Skin epidermis (tissue), 12 donors: Measurements from ENCODE around the gene CADM2.

Experiments used
- H3K27ac ChIP-seq, 21 experiments: fragments of 200-600 bp; sonication (generic) in 11 of 21; one replicate each; pipeline ENCODE4 v1.5.0; 2020; ENCODE audit warnings: mild to moderate bottlenecking in 3 of 21, inconsistent platforms in 2 of 21, moderate library complexity in 2 of 21
- H3K4me3 ChIP-seq, 7 experiments: fragments of 200-600 bp; sonication (generic) in 2 of 7; one replicate each; pipeline ENCODE4 v1.5.0; 2020; ENCODE audit warnings: inconsistent platforms in 2 of 7, mild to moderate bottlenecking in 2 of 7, moderate library complexity in 1 of 7

The CADM2 gene

GRCh38 chr3:84980456-84980855, 21.7 kb downstream of the CADM2 start:
- no peak overlapping the region for H3K27ac ChIP-seq
- no peak overlapping the region for H3K4me3 ChIP-seq

GRCh38 chr3:84983490-84983889, 24.7 kb downstream of the CADM2 start:
- Histone ChIP-seq H3K4me3 (no peak overlapping the region), H3K27ac (no peak overlapping the region)

GRCh38 chr3:84984429-84984828, 25.6 kb downstream of the CADM2 start:
- H3K4me3 ChIP-seq: no peak overlapping the region
- no peak overlapping the region for H3K27ac ChIP-seq

GRCh38 chr3:84985795-84986194, 27.0 kb downstream of the CADM2 start:
- Histone ChIP-seq H3K27ac (no peak overlapping the region), H3K4me3 (no peak overlapping the region)

GRCh38 chr3:84987706-84988504, 29.1 kb downstream of the CADM2 start:
- Histone ChIP-seq H3K27ac (no peak overlapping the region), H3K4me3 (no peak overlapping the region)

- Histone ChIP-seq H3K4me3 (no peak overlapping the region), H3K27ac (no peak overlapping the region)
These were observed 30.3 kb downstream of the CADM2 start for GRCh38 chr3:84989102-84989501.

GRCh38 chr3:84991422-84991900, 32.7 kb downstream of the CADM2 start:
- H3K4me3 ChIP-seq: no peak overlapping the region

GRCh38 chr3:84993956-84994355, 35.2 kb downstream of the CADM2 start:
- Histone ChIP-seq H3K4me3 (no peak overlapping the region), H3K27ac (no peak overlapping the region)

More at GRCh38 chr3:84991422-84991900, 32.7 kb downstream of the CADM2 start:
- no peak overlapping the region for H3K27ac ChIP-seq

GRCh38 chr3:84998545-84998944, 39.8 kb downstream of the CADM2 start:
- no peak overlapping the region for H3K4me3 ChIP-seq
- no peak overlapping the region for H3K27ac ChIP-seq

GRCh38 chr3:85003479-85003878, 44.7 kb downstream of the CADM2 start:
- Histone ChIP-seq H3K27ac (no peak overlapping the region), H3K4me3 (no peak overlapping the region)

GRCh38 chr3:85004147-85004546, 45.4 kb downstream of the CADM2 start:
- H3K4me3 ChIP-seq: no peak overlapping the region

GRCh38 chr3:85005946-85006345, 47.2 kb downstream of the CADM2 start:
- H3K27ac ChIP-seq: no peak overlapping the region
- no peak overlapping the region for H3K4me3 ChIP-seq

More at GRCh38 chr3:85004147-85004546, 45.4 kb downstream of the CADM2 start:
- H3K27ac ChIP-seq: no peak overlapping the region

GRCh38 chr3:85007195-85008094, 48.7 kb downstream of the CADM2 start:
- Histone ChIP-seq H3K27ac (no peak overlapping the region), H3K4me3 (no peak overlapping the region)

GRCh38 chr3:85020828-85021227, 62.0 kb downstream of the CADM2 start:
- Histone ChIP-seq H3K27ac (no peak overlapping the region), H3K4me3 (no peak overlapping the region)

GRCh38 chr3:85030052-85030451, 71.3 kb downstream of the CADM2 start:
- Histone ChIP-seq H3K27ac (no peak overlapping the region), H3K4me3 (no peak overlapping the region)

GRCh38 chr3:85037203-85037602, 78.4 kb downstream of the CADM2 start:
- Histone ChIP-seq H3K27ac (no peak overlapping the region), H3K4me3 (no peak overlapping the region)

- no peak overlapping the region for H3K4me3 ChIP-seq
- no peak overlapping the region for H3K27ac ChIP-seq
These were observed 82.2 kb downstream of the CADM2 start for GRCh38 chr3:85041001-85041400.

- Histone ChIP-seq H3K27ac (no peak overlapping the region), H3K4me3 (no peak overlapping the region)
These were observed 82.8 kb downstream of the CADM2 start for GRCh38 chr3:85041562-85042055.

GRCh38 chr3:85050821-85051220, 92.0 kb downstream of the CADM2 start:
- Histone ChIP-seq H3K27ac (no peak overlapping the region), H3K4me3 (no peak overlapping the region)

GRCh38 chr3:85051786-85052185, 93.0 kb downstream of the CADM2 start:
- Histone ChIP-seq H3K4me3 (no peak overlapping the region), H3K27ac (no peak overlapping the region)

- Histone ChIP-seq H3K4me3 (no peak overlapping the region), H3K27ac (no peak overlapping the region)
These were observed 94.8 kb downstream of the CADM2 start for GRCh38 chr3:85053626-85054025.
